22Rv1 (cell line): ENCODE measurements around the gene NMT2.

Source experiments
- ZFX ChIP-seq: fragments of 450-650 bp; IDR thresholded peaks from 2 replicates; pipeline ENCODE4 v1.6.1; 2017; ENCODE audit warnings: antibody characterized with exemption, borderline replicate concordance
- TF ChIP-seq, protein P1 (sequence below): fragments of 450-650 bp; IDR thresholded peaks from 2 replicates; pipeline ENCODE4 v1.5.1; 2017; ENCODE audit warnings: mild to moderate bottlenecking

DNA sequence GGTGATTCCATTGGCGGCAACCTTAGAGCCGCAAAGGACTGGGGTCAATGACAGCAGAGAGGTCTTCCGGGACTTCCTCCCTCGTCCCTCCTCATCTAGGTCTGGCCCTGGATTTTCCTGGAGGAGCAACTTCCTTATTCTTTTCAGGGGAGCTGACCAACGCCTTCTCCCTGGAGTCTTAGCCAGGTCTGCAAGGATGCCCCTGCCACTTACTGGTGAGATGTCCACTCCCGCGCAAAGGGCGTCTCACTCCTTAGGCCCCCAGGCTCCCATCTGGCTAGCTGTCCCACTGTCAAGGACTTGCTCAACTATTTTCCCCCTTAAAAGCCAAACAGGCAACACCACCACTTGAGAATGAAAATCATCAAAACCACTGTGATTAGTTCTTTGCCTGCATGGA lies 42.0 kb upstream of the NMT2 start:
- TF ChIP-seq, protein P1, sequence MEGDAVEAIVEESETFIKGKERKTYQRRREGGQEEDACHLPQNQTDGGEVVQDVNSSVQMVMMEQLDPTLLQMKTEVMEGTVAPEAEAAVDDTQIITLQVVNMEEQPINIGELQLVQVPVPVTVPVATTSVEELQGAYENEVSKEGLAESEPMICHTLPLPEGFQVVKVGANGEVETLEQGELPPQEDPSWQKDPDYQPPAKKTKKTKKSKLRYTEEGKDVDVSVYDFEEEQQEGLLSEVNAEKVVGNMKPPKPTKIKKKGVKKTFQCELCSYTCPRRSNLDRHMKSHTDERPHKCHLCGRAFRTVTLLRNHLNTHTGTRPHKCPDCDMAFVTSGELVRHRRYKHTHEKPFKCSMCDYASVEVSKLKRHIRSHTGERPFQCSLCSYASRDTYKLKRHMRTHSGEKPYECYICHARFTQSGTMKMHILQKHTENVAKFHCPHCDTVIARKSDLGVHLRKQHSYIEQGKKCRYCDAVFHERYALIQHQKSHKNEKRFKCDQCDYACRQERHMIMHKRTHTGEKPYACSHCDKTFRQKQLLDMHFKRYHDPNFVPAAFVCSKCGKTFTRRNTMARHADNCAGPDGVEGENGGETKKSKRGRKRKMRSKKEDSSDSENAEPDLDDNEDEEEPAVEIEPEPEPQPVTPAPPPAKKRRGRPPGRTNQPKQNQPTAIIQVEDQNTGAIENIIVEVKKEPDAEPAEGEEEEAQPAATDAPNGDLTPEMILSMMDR, result no peak
- no peak for TF ChIP-seq ZFX
